H7 (cell line): Measurements from ENCODE around the gene ZFP90. TPM values are rescaled to one million over a fixed set of nuclear protein-coding genes. Genes with fewer than 3 reads are reported as not detected.

ENCODE experiments used
- DNase-seq: peaks from one replicate; pipeline ENCODE4 v3.0.0; 2012
- H3K27me3 ChIP-seq: 2 replicates; pipeline ENCODE4 v1.6.0; 2011; ENCODE audit warnings: mild to moderate bottlenecking, low read length; ENCODE audit not compliant: control insufficient read depth, insufficient read depth
- H3K36me3 ChIP-seq: replicated peaks from 2 replicates; pipeline ENCODE4 v1.5.1; 2011; ENCODE audit warnings: low read length; ENCODE audit not compliant: control insufficient read depth, insufficient read depth
- H3K4me3 ChIP-seq: 2 replicates; pipeline ENCODE4 v1.5.1; 2011; ENCODE audit warnings: low read depth, mild to moderate bottlenecking, control low read depth, low read length, moderate library complexity; ENCODE audit not compliant: insufficient read depth
- total RNA-seq: library from RNA; depleted of rRNA; stranded (reverse); fragments of >200 nt; shearing (Covaris generic); gene quantifications from 2 replicates; pipeline ENCODE4 v1.2.3, GENCODE V29; 2014

Gene ZFP90
- total RNA-seq, 1 experiment from 2014 or later = 18.5 TPM

DNA sequence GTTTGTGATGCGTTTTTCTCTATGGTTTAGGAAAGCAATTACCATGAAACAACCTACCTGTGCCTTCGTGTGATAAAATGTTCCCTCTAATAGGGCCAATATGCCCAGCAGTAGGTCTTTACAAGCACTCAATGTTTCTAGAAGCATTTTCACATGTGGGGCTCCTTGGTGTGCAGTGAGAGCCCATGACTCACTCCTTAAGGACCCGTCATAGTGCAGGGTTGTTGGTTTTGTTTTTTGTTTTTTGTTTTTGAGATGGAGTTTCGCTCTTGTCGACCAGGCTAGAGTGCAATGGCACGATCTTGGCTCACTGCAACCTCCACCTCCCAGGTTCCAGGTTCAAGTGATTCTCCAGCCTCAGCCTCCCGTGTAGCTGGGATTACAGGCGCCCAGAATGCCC lies 31.1 kb upstream of the ZFP90 start:
- DNase-seq = no peak
- H3K36me3 ChIP-seq = no peaks in the 10 kb centered on the region
- no peak overlapping the region for H3K4me3 ChIP-seq
- H3K27me3 ChIP-seq = peaks cover 2% of the 10 kb centered on the region; the same call in 1 of the 2 replicates

DNA sequence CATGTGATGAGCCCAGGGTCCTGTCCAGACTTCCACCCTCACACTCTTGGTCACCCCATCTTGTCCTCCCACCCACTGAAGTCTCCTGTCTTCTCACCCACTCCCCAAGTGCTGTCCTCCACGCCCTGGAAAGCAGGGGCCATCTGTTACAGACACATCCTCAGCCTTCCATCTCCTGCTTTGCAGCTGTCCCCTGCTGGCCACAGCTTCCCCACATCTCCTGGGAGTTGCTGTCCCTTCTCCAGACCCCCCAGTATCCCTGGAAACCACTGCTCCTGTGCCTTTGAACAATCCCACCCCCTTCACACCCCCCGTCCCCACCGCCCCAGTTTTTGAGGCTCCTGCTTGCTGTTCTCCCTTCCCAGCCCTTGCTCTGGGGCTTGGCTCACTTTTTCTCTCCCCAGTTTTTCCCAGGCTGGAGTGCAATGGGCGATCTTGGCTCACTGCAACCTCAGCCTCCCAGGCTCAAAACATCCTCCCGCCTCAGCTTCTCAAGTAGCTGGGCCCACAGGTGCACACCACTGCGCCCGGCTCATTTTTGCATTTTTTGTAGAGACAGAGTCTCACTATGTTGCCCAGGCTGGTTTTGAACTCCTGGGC lies 30.4 kb upstream of the ZFP90 start:
- Histone ChIP-seq H3K4me3 (no peak overlapping the region), H3K27me3 (peaks cover 2% of the 10 kb centered on the region; the same call in 1 of the 2 replicates), H3K36me3 (no peaks in the 10 kb centered on the region)
- DNase-seq = no peak

DNA sequence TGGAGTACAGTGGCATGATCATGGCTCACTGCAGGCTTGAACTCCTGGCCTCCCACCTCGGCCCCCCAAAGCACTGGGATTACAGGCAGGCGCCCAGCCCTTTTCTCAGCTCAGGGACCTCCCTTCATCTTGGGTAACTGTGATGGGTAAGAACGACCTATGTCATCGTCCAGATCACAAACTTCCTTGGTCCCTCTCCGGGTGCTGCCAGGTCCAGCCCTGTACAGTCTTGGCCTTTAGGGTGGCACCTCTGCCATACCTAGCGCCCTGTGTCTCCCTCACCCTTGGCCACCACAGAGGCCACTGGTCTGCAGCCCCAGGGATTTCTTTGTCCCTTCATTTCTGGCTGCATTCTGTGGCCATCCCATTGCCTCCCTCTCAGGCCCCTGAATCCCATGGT lies 29.7 kb upstream of the ZFP90 start:
- DNase-seq = no peak
- Histone ChIP-seq H3K4me3 (no peak overlapping the region), H3K27me3 (peaks cover 2% of the 10 kb centered on the region; the same call in 1 of the 2 replicates), H3K36me3 (no peaks in the 10 kb centered on the region)

DNA sequence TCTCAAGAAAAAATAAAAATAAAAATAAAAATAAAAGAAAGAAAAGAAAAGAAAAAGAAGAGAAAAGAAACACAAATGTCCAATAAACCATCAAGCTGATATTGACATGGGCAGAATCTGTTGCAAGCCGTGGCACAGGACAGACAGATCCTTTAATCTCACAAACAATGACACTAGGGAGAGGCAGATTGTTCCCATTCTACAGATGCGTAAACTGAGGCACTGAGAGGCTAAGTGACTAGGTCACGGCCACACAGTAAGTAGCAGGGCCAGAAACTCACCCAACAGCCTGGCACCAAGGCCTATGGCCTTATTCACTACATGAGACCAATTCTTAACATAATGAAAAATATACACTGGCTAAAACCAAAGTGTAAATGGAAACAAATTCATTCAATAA lies 28.3 kb upstream of the ZFP90 start:
- Histone ChIP-seq H3K27me3 (peaks cover 2% of the 10 kb centered on the region; the same call in 1 of the 2 replicates), H3K36me3 (no peaks in the 10 kb centered on the region), H3K4me3 (no peak overlapping the region)
- DNase-seq = no peak

DNA sequence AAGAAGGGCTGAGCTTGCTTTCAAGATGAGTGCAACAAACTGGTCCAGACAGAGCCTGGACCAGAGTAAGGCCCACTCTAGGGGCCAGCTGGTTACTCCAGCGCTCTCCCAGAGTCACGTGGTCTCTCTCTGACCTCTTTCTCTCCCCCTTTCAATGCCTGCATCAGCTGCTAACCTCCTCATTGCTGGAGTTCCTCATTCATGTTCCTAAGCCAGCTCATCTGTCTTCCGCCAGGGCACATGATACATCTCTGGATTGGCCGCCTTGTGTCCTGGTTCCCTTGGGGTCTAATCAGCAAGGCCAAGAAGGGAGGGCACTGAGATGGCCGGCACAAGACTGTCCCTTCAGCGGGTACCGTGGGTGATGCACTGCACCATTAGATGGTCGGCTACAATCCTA lies 26.9 kb upstream of the ZFP90 start:
- H3K27me3 ChIP-seq = peaks cover 2% of the 10 kb centered on the region; the same call in 1 of the 2 replicates
- H3K4me3 ChIP-seq = no peak overlapping the region
- no peaks in the 10 kb centered on the region for H3K36me3 ChIP-seq
- no peak for DNase-seq

DNA sequence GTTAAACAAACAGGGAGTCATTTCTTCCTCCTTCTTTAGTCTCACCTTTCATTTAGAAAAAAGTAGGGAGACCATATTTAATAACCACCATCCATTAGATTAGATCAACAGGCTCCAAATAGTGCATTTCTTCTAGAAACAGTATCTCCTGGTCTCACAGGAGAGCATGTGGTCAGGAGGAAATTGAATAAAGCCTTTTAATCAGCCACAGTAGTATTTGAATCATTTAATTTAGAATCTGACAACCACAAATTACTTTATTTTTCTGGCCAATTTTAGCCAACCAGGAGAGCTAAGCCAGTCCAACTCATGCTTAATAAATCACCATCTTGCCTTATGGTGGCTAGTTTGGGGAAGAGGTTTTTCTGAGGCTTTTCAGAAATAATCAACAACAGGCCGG lies 26.3 kb upstream of the ZFP90 start:
- DNase-seq = no peak
- Histone ChIP-seq H3K36me3 (no peaks in the 10 kb centered on the region), H3K27me3 (peaks cover 2% of the 10 kb centered on the region; the same call in 1 of the 2 replicates), H3K4me3 (no peak overlapping the region)

DNA sequence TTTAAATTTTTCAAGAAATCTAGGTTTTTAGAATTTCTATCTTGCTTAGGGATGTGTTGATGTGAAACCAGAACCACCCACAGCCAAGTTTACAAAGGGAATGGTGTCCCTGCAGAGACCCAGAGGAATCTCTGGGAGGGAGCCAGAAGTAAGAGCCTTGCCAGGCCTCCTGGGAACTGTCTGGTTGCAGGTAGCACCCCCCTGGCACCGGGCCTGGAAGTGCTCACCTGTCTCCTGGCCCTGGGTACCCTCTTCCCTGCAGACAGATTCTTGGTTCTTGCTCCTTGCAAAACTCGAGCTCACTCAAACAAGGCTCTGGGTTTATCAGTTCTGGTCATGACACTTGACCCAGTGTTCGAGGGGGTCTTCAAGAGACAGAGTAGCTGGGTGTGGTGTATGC lies 24.6 kb upstream of the ZFP90 start:
- no peak for DNase-seq
- H3K27me3 ChIP-seq = peaks cover 2% of the 10 kb centered on the region; the same call in 1 of the 2 replicates
- no peaks in the 10 kb centered on the region for H3K36me3 ChIP-seq

DNA sequence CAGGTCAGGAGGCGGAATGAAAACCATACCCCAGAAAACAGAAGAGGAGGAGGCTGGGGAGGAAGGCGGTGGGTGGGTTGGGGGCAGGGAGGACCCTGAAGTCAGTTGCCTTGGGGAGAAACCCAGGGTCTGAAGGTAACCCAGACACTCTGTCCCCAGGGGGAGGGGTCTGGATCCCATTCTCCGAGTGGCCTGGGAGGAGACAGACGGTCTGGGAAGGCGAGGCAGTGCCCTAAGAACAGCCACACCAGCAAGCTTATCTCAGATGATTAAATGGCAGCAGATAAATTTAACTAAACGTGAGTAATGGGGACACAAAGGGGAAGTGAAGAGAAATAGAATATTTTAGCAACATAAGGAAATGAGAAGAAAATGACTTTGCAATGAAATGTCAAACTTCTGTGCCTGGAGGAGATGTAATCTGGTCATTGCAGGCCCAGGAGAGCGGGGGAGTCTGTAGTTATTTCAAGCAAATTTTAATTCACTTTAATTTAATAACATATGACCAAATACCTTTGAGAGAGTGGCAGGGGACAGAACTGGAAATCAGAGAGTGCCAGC lies 21.4 kb upstream of the ZFP90 start:
- H3K27me3 ChIP-seq = peaks cover 5% of the 10 kb centered on the region
- no peaks in the 10 kb centered on the region for H3K36me3 ChIP-seq
- DNase-seq = no peak
- H3K4me3 ChIP-seq = no peak overlapping the region

More for the DNA sequence above, 24.6 kb upstream of the ZFP90 start:
- H3K4me3 ChIP-seq = no peak overlapping the region

DNA sequence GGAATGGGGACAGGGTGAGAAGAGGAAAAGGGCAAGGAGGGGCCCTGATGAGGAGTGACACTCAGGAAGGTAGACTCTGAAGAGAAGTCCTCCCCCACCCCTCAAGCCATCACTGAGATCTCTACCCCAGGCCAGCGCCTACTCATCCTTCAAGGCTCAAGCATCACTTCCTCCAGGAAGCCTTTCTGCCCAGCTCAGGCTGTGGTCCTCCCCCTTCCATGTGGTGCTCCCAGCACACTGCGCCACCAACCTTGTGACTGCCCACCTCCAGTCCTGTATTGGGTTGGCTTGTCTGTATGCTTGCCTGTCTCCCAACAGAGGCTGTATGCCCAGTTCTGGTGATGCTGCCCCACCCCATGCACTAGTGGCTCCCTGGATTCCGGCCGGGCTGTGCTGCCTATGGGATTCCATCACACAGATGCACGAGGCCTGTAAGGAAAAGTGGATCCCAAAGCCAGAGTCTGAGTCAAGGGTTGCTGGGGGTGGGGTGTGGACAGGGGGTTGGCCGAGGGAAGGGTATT lies 19.8 kb upstream of the ZFP90 start:
- peaks cover 5% of the 10 kb centered on the region for H3K27me3 ChIP-seq
- no peak overlapping the region for H3K4me3 ChIP-seq
- no peaks in the 10 kb centered on the region for H3K36me3 ChIP-seq
- DNase-seq = no peak

DNA sequence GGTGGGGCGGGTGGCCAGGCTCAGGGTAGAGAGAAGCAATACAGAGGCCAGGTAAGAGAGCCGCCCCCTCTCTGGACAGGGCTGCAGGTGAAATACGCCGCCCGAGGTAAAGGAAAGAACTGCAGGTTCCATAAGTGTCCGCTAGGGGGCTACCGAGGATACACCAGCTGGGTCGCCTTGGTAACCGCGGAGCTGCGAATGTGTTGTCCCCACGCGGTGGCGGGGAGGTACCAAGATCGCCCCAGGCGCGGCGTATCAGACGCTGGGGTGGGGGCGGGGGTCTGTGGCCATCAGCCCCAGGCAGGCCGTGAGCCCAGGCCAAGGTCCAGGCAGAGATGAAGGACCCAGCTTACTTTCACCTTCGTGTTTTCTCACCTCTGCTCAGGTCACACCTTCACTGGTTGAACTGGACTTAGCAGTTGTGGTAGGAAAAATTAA lies 18.4 kb upstream of the ZFP90 start:
- DNase-seq = peak; percentile 96
- H3K36me3 ChIP-seq = no peaks in the 10 kb centered on the region
- H3K4me3 ChIP-seq = no peak overlapping the region
- peaks cover 5% of the 10 kb centered on the region for H3K27me3 ChIP-seq

DNA sequence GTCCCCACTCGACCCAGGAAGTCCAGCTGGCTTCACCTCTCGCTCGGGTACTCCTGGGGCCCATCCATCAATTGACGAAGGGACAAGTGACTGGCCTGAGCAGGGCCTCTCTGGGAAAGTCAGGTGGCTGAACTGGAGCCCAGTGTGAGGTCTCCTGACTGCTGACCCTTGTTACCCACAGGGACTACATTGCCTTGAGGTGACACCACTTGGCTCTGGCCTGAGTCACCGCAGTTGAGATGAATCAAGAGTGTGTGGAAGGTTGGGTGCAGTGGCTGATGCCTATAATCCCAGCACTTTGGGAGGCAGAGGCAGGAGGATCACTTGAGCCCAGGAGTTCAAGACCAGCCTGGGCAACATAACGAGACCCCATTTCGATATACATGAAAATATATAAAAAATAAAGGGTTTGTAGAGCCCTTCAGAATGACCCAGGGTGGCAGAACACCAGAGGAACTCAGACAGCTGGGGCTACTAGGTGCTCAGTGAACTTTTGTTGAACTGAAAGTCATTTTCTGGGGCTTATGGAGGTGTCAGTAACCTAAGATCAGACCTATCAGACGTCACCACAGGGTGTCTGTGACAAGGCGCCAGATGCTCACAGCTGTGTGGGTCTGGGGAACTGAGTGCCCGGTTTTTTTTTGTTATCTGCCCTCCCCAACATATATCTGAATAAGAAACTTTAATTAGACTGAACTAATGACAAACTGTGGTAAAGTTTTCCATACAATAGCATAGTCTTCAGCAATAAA lies 14.8 kb upstream of the ZFP90 start:
- no peak for DNase-seq

DNA sequence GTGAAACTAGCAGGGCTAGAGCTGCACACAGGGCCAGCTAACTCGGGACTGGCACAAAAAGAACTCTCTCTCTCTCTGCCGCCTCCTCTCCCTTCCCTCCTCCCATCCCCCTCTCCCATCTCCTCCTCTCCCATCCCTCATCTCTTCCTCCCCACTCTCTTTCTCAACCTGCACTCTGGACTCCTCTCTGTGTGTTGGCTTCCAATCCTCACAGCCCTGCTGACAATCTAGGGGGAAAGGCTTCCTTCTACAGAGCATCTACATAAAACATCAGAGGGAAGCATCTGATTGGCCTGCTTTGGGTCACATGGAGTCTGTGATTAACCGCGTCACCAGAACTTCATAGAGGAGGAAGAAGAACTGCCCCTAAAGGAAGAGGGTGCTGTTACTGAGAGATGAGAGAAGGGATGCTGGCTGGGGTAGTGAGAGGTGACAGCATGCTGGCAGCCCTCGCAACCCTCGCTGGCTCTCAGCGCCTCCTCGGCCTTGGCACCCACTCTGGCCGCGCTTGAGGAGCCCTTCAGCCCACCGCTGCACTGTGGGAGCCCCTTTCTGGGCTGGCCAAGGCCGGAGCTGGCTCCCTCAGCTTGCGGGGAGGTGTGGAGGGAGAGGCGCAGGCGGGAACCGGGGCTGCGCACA lies 12.8 kb upstream of the ZFP90 start:
- Histone ChIP-seq H3K36me3 (no peaks in the 10 kb centered on the region), H3K4me3 (no peak overlapping the region), H3K27me3 (peaks cover 20% of the 10 kb centered on the region)
- DNase-seq = no peak

More for the DNA sequence above, 14.8 kb upstream of the ZFP90 start:
- Histone ChIP-seq H3K4me3 (no peak overlapping the region), H3K27me3 (peaks cover 10% of the 10 kb centered on the region), H3K36me3 (no peaks in the 10 kb centered on the region)

DNA sequence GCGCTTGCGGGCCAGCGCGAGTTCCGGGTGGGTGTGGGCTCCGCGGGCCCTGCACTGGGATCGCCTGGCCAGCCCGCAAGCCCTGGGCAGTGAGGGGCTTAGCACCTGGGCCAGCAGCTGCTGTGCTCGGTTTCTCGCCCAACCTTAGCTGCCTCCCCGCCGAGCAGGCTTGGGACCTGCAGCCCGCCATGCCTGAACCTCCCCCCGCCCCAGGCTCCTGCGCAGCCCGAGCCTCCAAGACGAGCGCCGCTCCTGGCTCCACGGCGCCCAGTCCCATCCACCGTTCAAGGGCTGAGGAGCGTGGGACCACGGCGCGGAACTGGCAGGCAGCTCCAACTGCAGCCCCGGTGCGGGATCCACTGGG lies 12.3 kb upstream of the ZFP90 start:
- no peaks in the 10 kb centered on the region for H3K36me3 ChIP-seq
- DNase-seq = no peak
- peaks cover 20% of the 10 kb centered on the region for H3K27me3 ChIP-seq
- H3K4me3 ChIP-seq = no peak overlapping the region

DNA sequence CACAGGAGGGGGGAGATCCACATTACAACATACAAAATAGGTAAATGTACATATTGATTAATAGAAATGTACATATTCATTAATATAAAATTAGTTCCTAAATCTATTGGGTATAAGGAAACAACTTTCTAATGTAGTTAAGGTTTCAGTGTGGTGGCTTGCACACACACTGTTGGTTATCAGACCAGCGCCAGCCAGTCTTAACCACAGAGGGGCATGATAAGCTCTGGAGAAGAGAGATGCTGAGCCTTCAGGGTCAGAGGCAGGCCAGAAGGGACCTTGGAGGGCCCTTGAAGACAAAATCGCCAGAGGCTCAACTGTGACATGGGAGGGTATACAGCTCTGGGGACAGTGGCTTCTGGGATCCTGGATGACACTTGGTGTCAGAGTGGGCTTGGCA lies 10.9 kb upstream of the ZFP90 start:
- Histone ChIP-seq H3K4me3 (no peak overlapping the region), H3K27me3 (peaks cover 20% of the 10 kb centered on the region), H3K36me3 (no peaks in the 10 kb centered on the region)
- DNase-seq = no peak
